GM12864 (cell line): ENCODE data around the gene CXCL6.

ENCODE experiments used
- DNase-seq: peaks from one replicate; pipeline ENCODE4 v3.0.0-alpha.2; 2011; ENCODE audit warnings: low read depth
- H3K4me3 ChIP-seq: 2 replicates; pipeline ENCODE4 v1.5.1; 2011; ENCODE audit warnings: mild to moderate bottlenecking, low read depth, low read length, control low read depth
- CTCF ChIP-seq: IDR thresholded peaks from 2 replicates; pipeline ENCODE4 v1.5.1; 2011; ENCODE audit warnings: low read depth, mild to moderate bottlenecking, moderate library complexity, low read length, control low read depth, inconsistent platforms; ENCODE audit errors: missing control alignments

Gene CXCL6

GRCh38 chr4:73836373-73837279 lies at the start of gene CXCL6:
Gene CXCL6, plus strand, starts transcription at chr4:73836678. Its CDS starts 73 bp downstream, at chr4:73836751.
- no peak within 1 kb of the TSS for H3K4me3 ChIP-seq
- no peak for DNase-seq
- TF ChIP-seq CTCF, result no peak

DNA sequence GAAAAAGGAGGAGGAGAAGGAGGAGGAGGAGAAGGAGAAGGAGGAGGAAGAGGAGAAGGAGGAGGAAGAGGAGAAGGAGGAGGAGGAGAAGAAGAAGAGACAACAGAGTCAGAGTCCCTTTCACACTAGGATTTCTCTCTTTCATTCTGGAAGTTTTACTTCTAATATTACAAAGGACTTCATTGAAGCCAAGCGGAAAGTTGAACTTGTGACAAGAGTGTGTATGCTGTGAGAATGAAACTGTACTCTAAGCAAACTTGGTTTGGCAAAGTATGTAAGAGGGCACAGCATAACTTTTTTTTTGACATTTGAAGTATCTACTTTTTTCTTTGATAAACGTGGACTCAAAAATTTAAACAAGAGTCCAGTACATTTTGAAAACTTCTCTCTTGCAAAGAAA lies 48.1 kb upstream of the CXCL6 start:
- TF ChIP-seq CTCF, result no peak
- no peak for DNase-seq
- H3K4me3 ChIP-seq, result no peak overlapping the region

DNA sequence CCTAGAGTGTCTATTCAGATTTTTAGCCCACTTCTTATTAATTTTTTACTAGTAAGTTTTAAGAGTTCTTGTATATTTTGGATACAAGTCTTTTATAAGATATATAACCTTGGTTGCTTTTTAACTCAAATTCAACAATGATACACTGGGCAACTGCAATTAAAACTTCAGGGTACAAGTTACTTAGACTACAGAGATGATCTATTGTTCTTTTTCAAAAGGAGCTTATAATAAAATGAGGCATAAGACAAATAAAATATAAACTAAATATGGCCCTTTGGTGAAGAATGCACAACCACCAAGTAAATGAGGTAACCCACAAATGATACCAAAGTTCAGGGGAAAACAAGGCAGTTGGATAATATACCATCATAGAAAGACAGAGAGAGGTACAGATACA lies 37.6 kb upstream of the CXCL6 start:
- DNase-seq, result no peak
- TF ChIP-seq CTCF, result no peak
- H3K4me3 ChIP-seq, result no peak overlapping the region

GRCh38 chr4:73800206-73800605 lies 36.3 kb upstream of the CXCL6 start:
- no peak for DNase-seq
- H3K4me3 ChIP-seq, result no peak overlapping the region
- no peak for TF ChIP-seq CTCF

DNA sequence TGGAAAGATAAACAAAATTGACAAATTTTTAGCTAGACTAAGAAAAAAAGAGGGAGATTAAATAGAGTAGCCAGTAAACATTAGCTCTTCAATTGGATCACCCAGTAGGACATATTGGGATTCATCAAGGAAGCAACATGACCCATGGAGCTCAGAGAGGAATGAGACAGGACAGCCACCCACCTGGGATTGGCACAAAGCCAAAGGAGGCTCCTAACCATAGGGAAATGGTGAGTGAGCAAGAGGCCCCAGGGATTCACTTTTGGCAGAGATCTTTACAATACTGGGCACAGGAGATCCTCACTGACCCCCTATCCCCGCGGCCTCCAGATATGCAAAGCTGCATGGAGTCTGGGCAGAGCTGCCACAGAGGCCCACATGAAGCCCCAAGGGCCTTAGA lies 34.8 kb upstream of the CXCL6 start:
- no peak for DNase-seq
- no peak for TF ChIP-seq CTCF
- H3K4me3 ChIP-seq, result no peak overlapping the region

- no peak for TF ChIP-seq CTCF
- no peak overlapping the region for H3K4me3 ChIP-seq
- DNase-seq, result no peak
Observed at GRCh38 chr4:73803213-73803612, 33.3 kb upstream of the CXCL6 start.

DNA sequence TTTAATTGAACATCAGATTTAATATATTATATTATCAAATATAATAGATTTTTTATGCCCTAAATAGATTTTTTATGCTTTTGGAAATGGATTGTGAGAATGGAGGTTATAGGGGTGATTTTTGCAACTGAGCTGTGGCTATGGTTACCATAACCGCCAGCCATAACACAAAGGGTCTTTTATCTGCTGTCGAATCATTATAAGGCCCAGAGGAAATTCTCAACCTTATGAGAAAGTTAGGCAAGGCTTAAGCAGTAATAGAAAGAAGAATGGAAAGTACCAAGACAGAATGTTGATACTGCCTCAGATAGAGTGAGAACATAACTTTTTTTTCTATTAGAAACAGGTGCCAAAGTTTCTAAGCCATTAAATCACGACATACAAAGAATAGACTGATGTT lies 26.3 kb upstream of the CXCL6 start:
- TF ChIP-seq CTCF, result no peak
- DNase-seq, result no peak
- no peak overlapping the region for H3K4me3 ChIP-seq
